RPMI8226 (cell line): ENCODE results near the gene RNU1-4.
"Not testable (repeated sequence)": the region's sequence is repeated elsewhere in the genome, so short reads cannot be mapped to it uniquely, and the experiment has no call there.

ENCODE experiments used
- DNase-seq: peaks from one replicate; pipeline ENCODE4 v3.0.0-alpha.2; 2015

RNU1-4 gene

GRCh38 chr1:16770896-16771446 is 30.7 kb downstream of the RNU1-4 start:
- not testable (repeated sequence) for DNase-seq

DNA sequence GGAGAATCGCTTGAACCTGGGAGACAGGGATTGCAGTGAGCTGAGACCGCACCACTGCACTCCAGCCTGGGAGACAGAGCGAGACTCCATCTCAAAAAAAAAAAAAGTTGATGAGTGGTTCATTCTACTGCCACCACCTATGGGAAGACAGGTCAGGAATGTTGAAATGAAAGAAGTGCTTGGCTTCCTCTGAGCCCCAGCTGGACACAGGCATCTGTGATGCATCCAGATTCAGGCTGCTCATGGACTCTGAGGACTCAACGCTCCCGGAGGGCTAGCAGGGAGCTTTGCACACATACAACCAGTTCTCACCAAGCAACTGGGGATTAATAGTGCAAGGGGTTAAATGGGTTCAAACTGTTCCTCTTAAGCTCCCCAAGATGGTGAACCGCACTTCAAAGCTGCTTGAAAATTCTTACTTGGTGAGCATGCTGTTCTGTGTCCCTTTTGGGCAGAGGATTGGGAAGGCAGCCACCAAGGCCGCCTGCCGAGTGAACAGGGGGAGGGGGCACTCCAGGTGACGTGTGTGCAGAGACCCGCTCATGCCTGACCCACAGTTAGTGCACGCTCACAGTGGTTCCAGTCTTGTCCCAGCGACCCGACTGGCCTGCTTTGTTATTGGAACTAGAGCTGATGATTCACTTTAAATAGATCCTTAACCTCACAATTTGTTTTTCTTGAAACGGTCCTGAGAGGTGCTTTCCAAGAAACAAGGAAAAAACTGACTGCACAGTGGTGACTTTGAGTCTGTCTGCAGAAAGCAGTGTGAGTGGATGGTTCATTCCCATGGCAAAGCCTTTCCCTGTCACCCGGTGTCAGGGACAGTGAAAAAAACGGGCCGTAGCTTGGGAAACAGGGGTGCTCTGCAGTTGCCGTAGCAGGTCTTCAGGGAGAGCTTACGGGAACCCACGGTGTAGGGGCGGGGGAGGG is 32.2 kb downstream of the RNU1-4 start:
- not testable (repeated sequence) for DNase-seq

DNA sequence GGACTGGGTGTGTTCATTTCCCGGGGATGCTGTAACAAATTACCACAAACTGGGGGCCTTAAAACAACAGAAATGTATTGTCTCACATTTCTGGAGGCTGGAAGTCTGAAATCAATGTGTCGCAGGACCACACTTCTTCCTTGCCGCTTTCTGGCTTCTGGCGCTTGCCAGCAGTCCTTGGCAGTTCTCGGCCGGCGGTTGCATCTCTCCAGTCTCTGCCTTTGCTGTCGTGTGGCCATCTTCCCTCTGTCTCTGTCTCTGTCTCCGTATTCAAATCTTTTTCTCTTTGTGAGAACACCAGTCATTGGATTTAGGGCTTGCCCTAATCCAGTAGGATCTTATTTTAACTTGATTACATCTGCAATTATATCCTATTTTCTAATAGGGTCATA is 32.9 kb downstream of the RNU1-4 start:
- not testable (repeated sequence) for DNase-seq

DNA sequence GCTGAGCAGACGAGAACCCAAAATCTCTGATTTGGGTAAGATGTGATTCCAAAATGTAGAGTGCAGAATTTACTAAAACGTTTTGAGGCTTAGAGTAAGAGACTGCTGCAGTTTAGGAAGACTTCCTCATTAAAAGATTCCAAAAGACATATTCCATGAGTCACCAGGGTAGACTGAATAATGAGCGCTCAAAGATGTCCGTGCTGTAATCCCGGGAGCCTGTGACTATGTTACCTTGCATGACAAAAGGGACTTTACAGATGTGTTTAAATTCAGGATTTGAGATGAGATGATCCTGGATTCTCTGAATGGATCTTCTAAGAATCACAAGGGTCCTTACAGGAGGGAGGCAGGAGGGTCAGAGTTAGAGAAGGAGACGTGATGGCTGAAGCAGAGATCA is 33.4 kb downstream of the RNU1-4 start:
- not testable (repeated sequence) for DNase-seq

GRCh38 chr1:16774773-16775172 is 34.5 kb downstream of the RNU1-4 start:
- not testable (repeated sequence) for DNase-seq

DNA sequence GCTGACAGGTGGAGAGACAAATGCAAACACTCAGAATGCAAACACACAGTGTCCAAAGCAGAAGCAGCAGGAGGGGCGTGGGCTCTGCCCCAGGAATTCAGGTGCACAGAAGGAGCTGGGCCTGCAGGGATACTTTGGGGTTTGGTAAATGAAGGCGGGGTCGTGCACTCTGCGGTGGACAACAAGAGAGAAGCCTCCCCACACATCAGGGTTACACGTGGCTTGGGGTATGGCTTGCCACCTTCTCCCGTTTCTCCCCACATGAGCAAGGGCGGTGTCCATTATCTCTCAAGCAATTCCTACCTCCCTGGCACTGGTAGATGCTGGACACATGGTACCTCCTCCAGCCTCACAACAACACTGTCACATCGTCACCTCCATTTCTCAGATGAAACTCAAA is 35.0 kb downstream of the RNU1-4 start:
- DNase-seq: not testable (repeated sequence)

- not testable (repeated sequence) for DNase-seq
Observed at GRCh38 chr1:16776248-16776647, 35.9 kb downstream of the RNU1-4 start.

- not testable (repeated sequence) for DNase-seq
Observed at GRCh38 chr1:16776835-16777234, 36.5 kb downstream of the RNU1-4 start.

DNA sequence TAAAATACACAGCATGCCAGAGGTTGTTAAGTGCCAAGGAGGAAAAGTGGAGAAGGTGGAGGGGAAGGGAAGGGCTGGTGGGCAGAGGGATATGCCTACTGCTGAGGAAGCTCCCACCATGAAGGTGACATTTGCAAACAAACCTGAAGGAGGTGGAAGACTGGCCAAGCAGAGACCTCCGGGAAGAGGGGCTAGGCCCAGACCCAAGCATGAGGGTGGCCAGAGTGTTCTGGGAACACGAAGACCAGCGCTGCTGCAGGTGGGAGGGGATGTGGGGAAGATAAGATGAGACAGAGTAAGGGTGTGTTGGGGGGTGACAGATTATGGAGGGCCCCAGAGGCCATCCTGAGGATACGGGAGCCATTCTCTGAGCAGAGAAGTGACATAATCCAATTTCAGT is 37.5 kb downstream of the RNU1-4 start:
- DNase-seq: not testable (repeated sequence)

DNA sequence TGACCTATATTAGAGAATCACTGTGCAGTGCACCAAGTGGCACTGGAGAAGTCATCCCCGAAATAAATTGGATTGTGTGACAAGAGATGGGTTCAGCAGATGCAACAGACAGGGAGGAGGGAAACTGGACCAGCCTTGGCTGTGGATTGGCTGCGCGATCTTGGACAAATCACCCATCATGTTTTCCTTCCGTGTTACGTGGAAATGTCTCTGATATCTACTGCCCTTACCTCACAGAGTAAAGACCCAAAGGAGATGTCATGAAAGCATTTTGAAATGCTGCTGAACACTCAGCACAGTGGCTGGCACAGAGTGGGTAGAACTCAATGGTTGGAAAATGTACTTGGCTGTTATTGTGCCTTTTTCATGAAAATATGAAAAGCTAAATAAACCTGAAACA is 39.2 kb downstream of the RNU1-4 start:
- not testable (repeated sequence) for DNase-seq

DNA sequence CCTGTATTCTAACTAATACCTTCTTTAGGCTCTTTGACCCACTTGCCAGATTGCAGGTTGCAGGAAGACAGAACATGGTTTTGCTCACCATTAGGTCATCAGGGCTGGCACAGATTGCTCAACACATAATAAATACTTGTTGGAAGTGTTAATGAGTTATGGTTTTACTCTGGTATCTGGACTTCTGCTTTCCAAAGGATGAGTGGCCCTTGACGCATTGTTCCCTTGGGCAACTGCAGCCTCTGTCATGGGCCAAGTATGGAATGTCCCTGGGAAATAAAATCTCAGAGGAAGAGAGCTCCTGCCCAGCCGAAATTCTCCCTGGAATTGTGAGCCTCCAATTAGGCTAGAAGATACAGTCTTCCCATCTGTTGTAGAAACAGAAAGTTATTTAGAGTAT is 40.7 kb downstream of the RNU1-4 start:
- not testable (repeated sequence) for DNase-seq

DNA sequence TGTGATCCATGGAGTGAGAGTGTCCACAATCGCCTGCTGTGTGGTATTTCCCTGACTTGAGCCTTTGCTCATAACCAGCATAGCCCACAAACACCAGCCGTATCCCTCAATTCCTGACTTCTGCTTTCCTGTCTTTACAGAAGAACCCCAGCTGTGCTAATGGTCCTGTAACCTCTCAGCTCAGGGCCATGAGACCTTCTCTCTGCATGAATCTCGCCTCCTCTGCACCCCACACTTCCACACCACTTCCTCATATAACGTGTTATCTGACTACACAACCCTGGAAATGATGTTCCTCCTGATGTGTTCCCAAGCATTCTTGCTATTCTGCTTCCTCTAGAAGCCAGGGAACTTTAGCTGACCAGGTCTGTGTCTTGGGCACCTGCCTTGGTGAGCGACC is 41.3 kb downstream of the RNU1-4 start:
- not testable (repeated sequence) for DNase-seq

DNA sequence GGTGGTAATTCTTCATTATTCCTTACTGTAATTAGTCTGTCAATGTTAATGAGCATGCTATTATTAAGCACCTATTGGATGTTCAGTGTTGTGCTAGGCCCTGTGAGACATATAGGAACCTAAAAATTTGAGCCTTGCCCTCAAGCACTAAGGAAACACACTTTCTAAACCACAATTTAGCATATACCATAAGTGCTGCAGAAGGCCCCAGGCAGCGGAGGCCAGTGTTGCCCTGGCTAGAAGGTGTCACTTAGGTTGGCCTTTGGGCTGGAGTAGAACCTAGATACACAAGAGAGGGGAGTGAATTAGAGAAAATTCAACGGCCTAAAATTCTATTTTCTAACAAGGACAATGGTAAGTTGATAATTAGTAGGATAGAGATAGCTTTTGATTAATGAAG is 44.6 kb downstream of the RNU1-4 start:
- not testable (repeated sequence) for DNase-seq

GRCh38 chr1:16786362-16786761 is 46.0 kb downstream of the RNU1-4 start:
- DNase-seq: not testable (repeated sequence)

DNA sequence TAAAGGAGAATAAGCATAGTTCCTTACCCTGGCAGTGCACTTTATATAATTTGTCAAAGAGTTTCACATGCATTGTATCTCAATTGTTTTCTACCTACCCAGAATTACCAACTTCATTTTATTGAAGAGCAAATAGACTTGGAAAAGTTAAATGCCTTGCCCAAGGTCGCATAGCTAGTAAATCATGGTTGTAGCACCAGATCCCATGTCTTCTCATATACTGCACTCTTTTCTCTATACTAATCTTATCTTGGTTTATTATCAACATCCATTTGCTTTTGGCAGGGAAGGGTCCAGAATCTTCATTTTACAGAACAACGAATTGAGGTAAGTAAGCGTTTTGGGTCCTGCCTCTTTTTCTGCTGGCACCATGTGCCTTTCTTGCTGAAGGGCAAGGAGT is 46.9 kb downstream of the RNU1-4 start:
- not testable (repeated sequence) for DNase-seq

DNA sequence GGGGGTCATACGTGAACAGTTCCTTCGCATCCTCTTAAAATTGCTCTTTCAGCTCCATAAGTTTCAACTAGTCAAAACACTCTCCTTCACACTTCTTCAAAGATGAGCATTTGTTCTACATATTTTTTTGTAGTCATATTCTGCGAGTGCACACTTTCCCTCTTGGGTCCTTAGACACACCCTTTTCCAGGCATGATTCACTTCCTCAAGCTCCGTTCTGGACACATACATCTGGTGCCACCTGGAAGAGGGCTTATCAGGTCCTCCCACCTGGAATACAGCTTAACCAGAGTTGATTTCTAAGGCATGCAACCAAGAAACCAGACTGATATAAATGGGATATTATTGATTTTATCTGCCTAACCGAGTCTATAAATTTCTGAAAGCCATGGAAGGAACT is 47.4 kb downstream of the RNU1-4 start:
- not testable (repeated sequence) for DNase-seq
